Stimulated activated CD8-positive, alpha-beta memory T cell treated with anti-CD3 and anti-CD28 coated beads, Interleukin-4, amount 100 ng/mL, for 24 hours (primary cell): ENCODE results near the gene SLC13A5.
"Not testable (repeated sequence)": the region's sequence is repeated elsewhere in the genome, so short reads cannot be mapped to it uniquely, and the experiment has no call there.

Experiments
- DNase-seq: peaks from one replicate; pipeline ENCODE4 v3.0.0-alpha.2; 2020; ENCODE audit warnings: low read depth

The SLC13A5 gene

GRCh38 chr17:6713130-6713917, at the start of gene SLC13A5:
Gene SLC13A5 (minus strand): TSS chr17:6713369. CDS start chr17:6713333, 36 bp downstream.
- no peak for DNase-seq

GRCh38 chr17:6761779-6762178, 48.6 kb upstream of the SLC13A5 start:
- DNase-seq = no peak

- DNase-seq = no peak
These were observed 44.6 kb upstream of the SLC13A5 start for GRCh38 chr17:6757747-6758146.

GRCh38 chr17:6756425-6757031, 43.4 kb upstream of the SLC13A5 start:
- no peak for DNase-seq

GRCh38 chr17:6755731-6756184, 42.6 kb upstream of the SLC13A5 start, which contains the start of gene XAF1:
Gene XAF1 (plus strand): TSS chr17:6756046. CDS start chr17:6756079, 33 bp downstream.
- peak; percentile 12 for DNase-seq

- no peak for DNase-seq
These were observed 42.1 kb upstream of the SLC13A5 start for GRCh38 chr17:6755281-6755680.

- no peak for DNase-seq
These were observed 40.4 kb upstream of the SLC13A5 start for GRCh38 chr17:6753546-6753945.

- DNase-seq = peak; percentile 15
These were observed 39.9 kb upstream of the SLC13A5 start for GRCh38 chr17:6753006-6753445.

GRCh38 chr17:6752068-6752909, 39.1 kb upstream of the SLC13A5 start:
- no peak for DNase-seq

GRCh38 chr17:6749519-6749918, 36.4 kb upstream of the SLC13A5 start:
- no peak for DNase-seq

- no peak for DNase-seq
These were observed 35.4 kb upstream of the SLC13A5 start for GRCh38 chr17:6748617-6749016.

- not testable (repeated sequence) for DNase-seq
These were observed 33.5 kb upstream of the SLC13A5 start for GRCh38 chr17:6746665-6747064.

GRCh38 chr17:6729531-6729930, 16.4 kb upstream of the SLC13A5 start:
- no peak for DNase-seq

- no peak for DNase-seq
These were observed 10.8 kb upstream of the SLC13A5 start for GRCh38 chr17:6724009-6724408.

- no peak for DNase-seq
These were observed 8.6 kb upstream of the SLC13A5 start for GRCh38 chr17:6721744-6722143.

- DNase-seq = no peak
These were observed 3.6 kb upstream of the SLC13A5 start for GRCh38 chr17:6716736-6717135.

GRCh38 chr17:6714315-6714874, 1.2 kb upstream of the SLC13A5 start:
- DNase-seq = no peak

GRCh38 chr17:6713918-6714271, 726 bp upstream of the SLC13A5 start:
- no peak for DNase-seq

- DNase-seq = no peak
These were observed 377 bp downstream of the SLC13A5 start for GRCh38 chr17:6712854-6713129.

GRCh38 chr17:6712058-6712853, 913 bp downstream of the SLC13A5 start:
- no peak for DNase-seq

- no peak for DNase-seq
These were observed 1.5 kb downstream of the SLC13A5 start for GRCh38 chr17:6711681-6712057.
